ENCODE measurements around the gene TRMT1L.

DNA sequence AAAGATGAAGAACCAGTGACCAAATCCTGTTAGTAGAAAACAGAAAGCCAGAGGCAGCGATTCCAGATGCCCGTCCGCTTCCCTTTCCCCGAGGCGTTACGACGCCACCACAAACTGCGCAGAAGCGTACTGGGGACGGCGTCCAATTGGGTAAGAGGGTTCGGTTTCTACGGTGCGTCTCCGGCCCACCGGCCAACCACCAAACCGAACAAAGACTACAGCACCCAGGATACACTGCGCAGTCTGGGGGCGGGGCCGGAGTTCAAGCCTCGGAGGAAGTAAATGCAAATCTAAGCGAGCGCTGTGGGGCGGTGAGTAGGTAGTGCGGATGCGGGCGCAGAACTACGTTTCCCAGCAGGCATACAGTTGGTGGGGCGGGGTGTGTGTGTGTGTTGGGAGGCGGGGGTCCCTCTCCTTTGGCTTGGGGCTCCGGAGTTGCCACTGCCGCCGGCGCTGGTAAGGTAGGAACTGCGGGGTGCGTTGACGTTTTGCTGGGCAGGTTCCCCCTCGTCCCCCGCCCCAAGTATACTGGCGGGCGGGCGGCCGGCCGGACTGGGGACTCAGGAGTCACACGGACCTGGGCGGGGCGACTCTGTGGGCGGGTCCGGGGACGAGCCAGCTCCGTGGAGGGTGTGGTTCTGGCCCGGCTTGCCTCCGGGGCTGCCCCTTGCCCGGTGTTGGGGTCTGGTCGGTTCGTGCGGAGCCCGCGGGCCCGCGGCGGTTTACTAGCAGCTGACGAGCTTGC is at the start of gene TRMT1L, which contains the start of gene SWT1:
- peak; percentile 91 to 98 for TF ChIP-seq POLR2A (IDR thresholded peaks at IDR 0.05)
- TF ChIP-seq, protein P1, sequence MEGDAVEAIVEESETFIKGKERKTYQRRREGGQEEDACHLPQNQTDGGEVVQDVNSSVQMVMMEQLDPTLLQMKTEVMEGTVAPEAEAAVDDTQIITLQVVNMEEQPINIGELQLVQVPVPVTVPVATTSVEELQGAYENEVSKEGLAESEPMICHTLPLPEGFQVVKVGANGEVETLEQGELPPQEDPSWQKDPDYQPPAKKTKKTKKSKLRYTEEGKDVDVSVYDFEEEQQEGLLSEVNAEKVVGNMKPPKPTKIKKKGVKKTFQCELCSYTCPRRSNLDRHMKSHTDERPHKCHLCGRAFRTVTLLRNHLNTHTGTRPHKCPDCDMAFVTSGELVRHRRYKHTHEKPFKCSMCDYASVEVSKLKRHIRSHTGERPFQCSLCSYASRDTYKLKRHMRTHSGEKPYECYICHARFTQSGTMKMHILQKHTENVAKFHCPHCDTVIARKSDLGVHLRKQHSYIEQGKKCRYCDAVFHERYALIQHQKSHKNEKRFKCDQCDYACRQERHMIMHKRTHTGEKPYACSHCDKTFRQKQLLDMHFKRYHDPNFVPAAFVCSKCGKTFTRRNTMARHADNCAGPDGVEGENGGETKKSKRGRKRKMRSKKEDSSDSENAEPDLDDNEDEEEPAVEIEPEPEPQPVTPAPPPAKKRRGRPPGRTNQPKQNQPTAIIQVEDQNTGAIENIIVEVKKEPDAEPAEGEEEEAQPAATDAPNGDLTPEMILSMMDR (IDR thresholded peaks at IDR 0.05), result no peak
